GM12878 (cell line): ENCODE data around the gene PYGM. TPM values are rescaled to one million over a fixed set of nuclear protein-coding genes. Genes with fewer than 3 reads are reported as not detected.

Experiments
- ATAC-seq: fragments of 200-7000 bp; cut with Tn5 transposase; 3 replicates; pipeline ENCODE4 v1.9.1; 2020; ENCODE audit warnings: mild to moderate bottlenecking, moderate library complexity
- BruUV-seq: library from RNA; stranded (reverse); fragments of 400-500 nt; replicated peaks from 2 replicates; lab custom pipeline; 2021; lab: Mats Ljungman, UMichigan
- CTCF ChIA-PET: fragments of 300-600 bp; sonication (Branson Sonifier 250); formaldehyde crosslinking; extraction: SDS; loops from one replicate; lab custom pipeline; 2021; ENCODE audit warnings: inconsistent platforms; lab: Yijun Ruan, JAX
- POLR2A ChIA-PET: fragments of 350-600 bp; formaldehyde crosslinking; extraction: SDS; loops from one replicate; lab custom pipeline; 2021; ENCODE audit warnings: inconsistent platforms; lab: Charles Lee
- RAD21 ChIA-PET: fragments of 300-600 bp; sonication (Branson Sonifier 250); formaldehyde crosslinking; loops from one replicate; lab custom pipeline; 2023; ENCODE audit warnings: antibody characterized with exemption; ENCODE audit not compliant: unreplicated experiment; lab: Charles Lee
- SMC1A ChIA-PET: fragments of 300-600 bp; sonication (Branson Sonifier 250); formaldehyde crosslinking; loops from one replicate; lab custom pipeline; 2023; ENCODE audit not compliant: unreplicated experiment, uncharacterized antibody; lab: Charles Lee
- DNase-seq: peaks from one replicate; pipeline ENCODE4 v3.0.0-alpha.2; 2011; ENCODE audit warnings: low read depth, low spot score
- FAIRE-seq: peaks from 3 replicates; lab custom pipeline; 2011; peaks lifted over from hg19 to GRCh38; lab: Jason Lieb, UNC
- H2AFZ ChIP-seq: 2 replicates; pipeline ENCODE4 v1.6.0; 2011; ENCODE audit warnings: low read depth, low read length, control low read depth; ENCODE audit not compliant: control insufficient read depth
- H3K27ac ChIP-seq: 2 replicates; pipeline ENCODE4 v1.5.1; 2011; ENCODE audit warnings: control low read depth; ENCODE audit not compliant: control insufficient read depth, insufficient read depth
- H3K27me3 ChIP-seq, 2 experiments: replicated peaks in 1 of 2; 2 replicates each; pipeline versions ENCODE4 v1.6.0 to v1.6.1; 2011; ENCODE audit warnings: low read length in 1 of 2; ENCODE audit not compliant: control insufficient read depth in 2 of 2, insufficient read depth in 2 of 2
- H3K36me3 ChIP-seq, 2 experiments: 2 replicates each; pipeline ENCODE4 v1.5.1; 2011; ENCODE audit warnings: low read length in 1 of 2; ENCODE audit not compliant: control insufficient read depth in 2 of 2, insufficient read depth in 2 of 2
- H3K4me1 ChIP-seq: 2 replicates; pipeline ENCODE4 v1.6.1; 2011; ENCODE audit warnings: mild to moderate bottlenecking, low read length, moderate library complexity, mixed read lengths; ENCODE audit not compliant: control insufficient read depth, insufficient read depth
- H3K4me2 ChIP-seq: 2 replicates; pipeline ENCODE4 v1.6.0; 2011; ENCODE audit warnings: control low read depth; ENCODE audit not compliant: control insufficient read depth, insufficient read depth
- H3K4me3 ChIP-seq: fragments of 200-600 bp; sonication (generic); 2 replicates; pipeline ENCODE4 v1.5.1; 2016
- H3K79me2 ChIP-seq: 2 replicates; pipeline ENCODE4 v1.6.0; 2011; ENCODE audit warnings: low read length; ENCODE audit not compliant: control insufficient read depth, insufficient read depth
- H3K9ac ChIP-seq: 2 replicates; pipeline ENCODE4 v1.8.0; 2011; ENCODE audit warnings: low read length, control low read depth, mixed read lengths; ENCODE audit not compliant: control insufficient read depth, insufficient read depth
- H3K9me3 ChIP-seq: replicated peaks from 3 replicates; pipeline ENCODE4 v1.5.1; 2011; ENCODE audit warnings: mild to moderate bottlenecking, low read length; ENCODE audit not compliant: control insufficient read depth, insufficient read depth
- H4K20me1 ChIP-seq: 2 replicates; pipeline ENCODE4 v1.6.0; 2011; ENCODE audit not compliant: control insufficient read depth, insufficient read depth
- MXI1 ChIP-seq: fragments of 150-350 bp; IDR thresholded peaks from 2 replicates; pipeline ENCODE4 v1.6.1; 2011; ENCODE audit warnings: low read depth, mild to moderate bottlenecking, inconsistent platforms, low read length, improper control_type of control experiment
- NFYA ChIP-seq: IDR thresholded peaks from 2 replicates; pipeline ENCODE4 v1.6.1; 2011; ENCODE audit warnings: low read depth, mild to moderate bottlenecking, low read length, improper control_type of control experiment, borderline replicate concordance
- NFYB ChIP-seq: IDR thresholded peaks from 2 replicates; pipeline ENCODE4 v1.6.1; 2011; ENCODE audit warnings: low read depth, mild to moderate bottlenecking, low read length, improper control_type of control experiment, moderate library complexity; ENCODE audit not compliant: insufficient read depth
- RAD21 ChIP-seq: IDR thresholded peaks from 2 replicates; pipeline ENCODE4 v1.6.1; 2011; ENCODE audit warnings: mild to moderate bottlenecking, low read depth, low read length, moderate library complexity; ENCODE audit not compliant: insufficient read depth
- TARDBP ChIP-seq: IDR thresholded peaks from 2 replicates; pipeline ENCODE4 v1.6.1; 2016; ENCODE audit warnings: borderline replicate concordance
- YY1 ChIP-seq: IDR thresholded peaks from 2 replicates; pipeline ENCODE4 v1.6.1; 2011; ENCODE audit warnings: low read depth, mild to moderate bottlenecking, low read length
- ZNF274 ChIP-seq: IDR thresholded peaks from one replicate; pipeline ENCODE4 v1.8.0; 2011; ENCODE audit not compliant: insufficient read length, insufficient read depth
- WGBS: methylation state at CpG from one replicate; pipeline ENCODE4 v1.1.6; 2016; ENCODE audit warnings: low lambda C conversion rate; ENCODE audit not compliant: insufficient replicate concordance, insufficient coverage; ENCODE audit errors: missing lambda C conversion rate; 5-methylcytosine and 5-hydroxymethylcytosine counted together
- in situ Hi-C: fragments of 300-500 bp; cut with MboI; formaldehyde crosslinking; loops from 9 replicates; pipeline ENCODE4 v1.14.3; 2018; ENCODE audit warnings: mixed read lengths
- intact Hi-C: fragments of 100-400 bp; cut with micrococcal nuclease; formaldehyde crosslinking; loops from one replicate; pipeline ENCODE4 v1.14.2; 2022; ENCODE audit not compliant: unreplicated experiment
- polyA plus RNA-seq, 11 experiments: library from polyadenylated mRNA; depleted of rRNA in 4 of 11; unstranded in 6 of 11; stranded (reverse) in 5 of 11; fragments of >200 nt; fragmentation: Nextera tagmentation in 4 of 11; fragmentation: Illumina TruSeq in 1 of 11; extraction: Ambion mirVana in 4 of 11; extraction: Trizol in 1 of 11; gene quantifications; 1 replicate in 1 of 11; 2 replicates in 10 of 11; pipeline versions ENCODE4 v1.2.1 to v1.2.3, GENCODE V29; 2011 to 2016; ENCODE audit warnings: inconsistent platforms in 2 of 11, missing spikeins in 2 of 11, low read depth in 1 of 11
- total RNA-seq, 4 experiments: library from RNA; depleted of rRNA in 3 of 4; stranded (reverse); fragments of >200 nt in 3 of 4; fragmentation: Illumina TruSeq in 1 of 4; extraction: Trizol in 1 of 4; gene quantifications; 2 replicates each; pipeline versions ENCODE4 v1.2.1 to v1.2.3, GENCODE V29; 2013 to 2021

PYGM gene
- total and polyA plus RNA-seq, 10 of the 15 experiments (the other 5 are each of a cell fraction or from before 2014, with no cell fraction given): 0.04 to 3.7 (median 0.27) TPM; not detected in 1

DNA sequence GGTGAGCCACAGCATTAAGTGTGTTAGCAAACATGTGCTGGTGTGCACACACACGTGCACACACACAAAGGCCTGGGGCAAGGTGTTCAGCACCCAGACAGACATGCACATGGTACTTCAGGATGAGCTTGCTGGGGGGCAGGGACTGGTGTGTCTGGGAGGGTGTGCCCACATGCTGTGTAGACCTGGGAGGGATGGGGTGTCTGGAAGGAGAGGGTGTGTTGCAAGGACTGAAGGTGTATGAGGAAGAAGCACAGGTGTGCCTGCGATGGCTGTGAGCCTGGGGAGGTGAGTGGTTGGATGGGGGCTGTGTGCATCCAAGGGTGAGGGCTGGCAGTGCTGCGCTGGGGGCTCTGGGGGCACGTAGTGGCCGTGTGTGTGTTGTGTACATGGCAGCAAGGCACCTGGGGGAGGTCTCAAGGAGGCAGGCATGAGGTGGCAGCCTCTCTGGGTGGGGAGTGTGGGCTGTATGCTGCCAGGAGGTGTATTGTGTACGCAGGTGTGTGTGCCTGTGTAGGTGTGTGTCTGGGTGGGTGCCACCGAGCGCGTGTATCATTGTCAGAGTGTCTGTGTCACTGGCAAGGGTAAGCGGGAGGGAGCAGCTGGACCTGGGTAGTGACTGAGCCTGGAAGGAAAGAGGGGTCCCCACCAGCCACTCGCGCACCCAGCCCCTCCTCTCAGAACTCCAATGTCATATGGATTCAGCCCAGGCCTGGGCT, 39.0 kb downstream of the PYGM start:
- H3K27me3 ChIP-seq: peaks cover 3 to 10% of the 10 kb centered on the region in 2 experiments; a peak in 2 of 4 replicates
- no peak for ATAC-seq
- H4K20me1 ChIP-seq: no peaks in the 10 kb centered on the region
- no peak for DNase-seq
- ChIA-PET RAD21 (interaction anchor here (1.1 kb wide), 1 partner anchor 52 kb away, joined by 3 read pairs; no protein-coding TSS in a partner anchor), CTCF (interaction anchor here (1.1 kb wide), 1 partner anchor 29 kb away, joined by 3 read pairs; no protein-coding TSS in a partner anchor), SMC1A (no interaction called here), POLR2A (no interaction called here)
- H3K9me3 ChIP-seq: no peaks in the 10 kb centered on the region
- H3K4me2 ChIP-seq: no peak overlapping the region
- H3K36me3 ChIP-seq: no peaks in the 10 kb centered on the region; a peak in 1 of 4 replicates
- whole genome bisulfite sequencing: 38% methylated on average over 11 of the region's 12 CpGs
- no TSS peak for BruUV-seq
- H3K9ac ChIP-seq: no peak overlapping the region
- no peak overlapping the region for H3K27ac ChIP-seq
- intact Hi-C loops (no loop called here), in situ Hi-C loops (no loop called here)
- H3K4me1 ChIP-seq: peaks cover 10% of the 10 kb centered on the region
- H3K79me2 ChIP-seq: no peaks in the 10 kb centered on the region
- no peak overlapping the region for H3K4me3 ChIP-seq
- no peak overlapping the region for H2AFZ ChIP-seq
- FAIRE-seq: no peak
- TF ChIP-seq ZNF274 (no peak), MXI1 (no peak), YY1 (no peak), RAD21 (no peak), TARDBP (no peak), NFYA (no peak), NFYB (no peak)
- TF ChIP-seq, all 136 proteins: peak for 0
